PC-3 (cell line): ENCODE measurements around the gene FXYD1. TPM values are rescaled to one million over a fixed set of nuclear protein-coding genes. Genes with fewer than 3 reads are reported as not detected.

Source experiments
- ATAC-seq: fragments of 200-7000 bp; cut with Tn5 transposase; 2 replicates; pipeline ENCODE4 v1.9.1; 2020; ENCODE audit warnings: mild to moderate bottlenecking, moderate library complexity
- BruUV-seq: library from RNA; stranded (reverse); fragments of 400-500 nt; replicated peaks from 2 replicates; lab custom pipeline; 2021; lab: Mats Ljungman, UMichigan
- CTCF ChIA-PET: fragments of 300-600 bp; sonication (Branson Sonifier 250); formaldehyde crosslinking; loops from one replicate; lab custom pipeline; 2022; ENCODE audit warnings: antibody characterized with exemption; lab: Charles Lee
- POLR2A ChIA-PET: fragments of 300-600 bp; sonication (Branson Sonifier 250); formaldehyde crosslinking; loops from one replicate; lab custom pipeline; 2022; ENCODE audit warnings: antibody characterized with exemption; ENCODE audit not compliant: unreplicated experiment; lab: Charles Lee
- DNase-seq: peaks from one replicate; pipeline ENCODE4 v3.0.0-alpha.2; 2015
- H2AFZ ChIP-seq: fragments of 300-600 bp; sonication (generic); 2 replicates; pipeline ENCODE4 v1.6.0; 2016; ENCODE audit warnings: antibody characterized with exemption, low read length
- H3F3A ChIP-seq: fragments of 300-600 bp; sonication (generic); one replicate; pipeline ENCODE4 v1.6.0; 2017; ENCODE audit warnings: antibody characterized with exemption, low read length, control low read depth, mild to moderate bottlenecking; ENCODE audit not compliant: unreplicated experiment
- H3K27ac ChIP-seq: fragments of 300-600 bp; sonication (generic); 2 replicates; pipeline ENCODE4 v1.5.1; 2016; ENCODE audit warnings: mild to moderate bottlenecking, low read length
- H3K27me3 ChIP-seq: fragments of 300-600 bp; sonication (generic); 2 replicates; pipeline ENCODE4 v1.6.1; 2016; ENCODE audit warnings: low read length, mixed read lengths
- H3K36me3 ChIP-seq: fragments of 300-600 bp; sonication (generic); 2 replicates; pipeline ENCODE4 v1.6.1; 2016; ENCODE audit warnings: low read depth, mixed run types, low read length, mixed read lengths
- H3K4me1 ChIP-seq: fragments of 300-600 bp; sonication (generic); 2 replicates; pipeline ENCODE4 v1.5.1; 2016; ENCODE audit warnings: low read length; ENCODE audit not compliant: insufficient read depth
- H3K4me2 ChIP-seq: fragments of 300-600 bp; sonication (generic); 2 replicates; pipeline ENCODE4 v1.6.0; 2016; ENCODE audit warnings: low read length
- H3K4me3 ChIP-seq: fragments of 300-600 bp; sonication (generic); 2 replicates; pipeline ENCODE4 v1.5.1; 2016; ENCODE audit warnings: mild to moderate bottlenecking, low read length, mixed read lengths
- H3K79me2 ChIP-seq: fragments of 300-600 bp; sonication (generic); 2 replicates; pipeline ENCODE4 v1.6.1; 2017; ENCODE audit warnings: low read length, mixed read lengths
- H3K9ac ChIP-seq: fragments of 300-600 bp; sonication (generic); 2 replicates; pipeline ENCODE4 v1.6.0; 2016; ENCODE audit warnings: mild to moderate bottlenecking, low read length
- H3K9me2 ChIP-seq: fragments of 300-600 bp; sonication (generic); replicated peaks from 2 replicates; pipeline ENCODE4 v1.6.1; 2016; ENCODE audit warnings: mixed run types, low read length, mixed read lengths
- H3K9me3 ChIP-seq: fragments of 300-600 bp; sonication (generic); 2 replicates; pipeline ENCODE4 v1.6.1; 2016; ENCODE audit warnings: low read length, mixed read lengths
- H4K20me1 ChIP-seq: fragments of 300-600 bp; sonication (generic); 2 replicates; pipeline ENCODE4 v1.6.1; 2016; ENCODE audit warnings: low read length, mixed read lengths
- CTCF ChIP-seq: fragments of 300-600 bp; sonication (generic); conservative IDR thresholded peaks from 2 replicates; pipeline ENCODE4 v1.5.1; 2017; ENCODE audit warnings: antibody characterized with exemption, low read depth, mild to moderate bottlenecking, low read length
- EZH2 ChIP-seq: fragments of 300-600 bp; sonication (generic); IDR thresholded peaks from one replicate; pipeline ENCODE4 v1.6.1; 2017; ENCODE audit warnings: antibody characterized with exemption, mild to moderate bottlenecking, low read length; ENCODE audit not compliant: unreplicated experiment
- EZH2phosphoT487 ChIP-seq: fragments of 300-600 bp; sonication (generic); IDR thresholded peaks from 2 replicates; pipeline ENCODE4 v1.6.1; 2018; ENCODE audit warnings: mild to moderate bottlenecking, antibody characterized with exemption, low read length, borderline replicate concordance
- intact Hi-C: fragments of 100-400 bp; cut with micrococcal nuclease; formaldehyde crosslinking; loops from 2 replicates; pipeline ENCODE4 v1.9.0; 2023
- total RNA-seq: library from RNA; depleted of rRNA; stranded (reverse); fragments of >200 nt; gene quantifications from 2 replicates; pipeline ENCODE4 v1.2.3, GENCODE V29; 2014

Gene FXYD1
- total RNA-seq, 1 experiment from 2014 or later = not detected

GRCh38 chr19:35146746-35147459, 8.3 kb downstream of the FXYD1 start:
- intact Hi-C loops = loop anchor here (10.0 kb wide), 1 partner anchor 98 kb away; the partner anchor contains the start of gene LSR
- BruUV-seq = no TSS peak

GRCh38 chr19:35149463-35149862, 10.8 kb downstream of the FXYD1 start:
- Histone ChIP-seq H4K20me1 (no peaks in the 10 kb centered on the region), H2AFZ (no peak overlapping the region), H3K27ac (no peak overlapping the region), H3K4me1 (0 out of 2 replicates have a peak, but pooled peaks cover 8% of the 10 kb centered on the region), H3K4me3 (no peak overlapping the region), H3K9me2 (no peaks in the 10 kb centered on the region), H3K4me2 (no peak overlapping the region), H3K9me3 (no peaks in the 10 kb centered on the region), H3K36me3 (no peaks in the 10 kb centered on the region), H3K27me3 (no peaks in the 10 kb centered on the region), H3K79me2 (peaks cover under 1% of the 10 kb centered on the region; the same call in 1 of the 2 replicates), H3F3A (no peaks in the 10 kb centered on the region), H3K9ac (no peak overlapping the region)
- DNase-seq = no peak
- TF ChIP-seq CTCF (no peak), EZH2 (no peak), EZH2phosphoT487 (no peak)
- BruUV-seq = no TSS peak
- POLR2A ChIA-PET = no interaction called here
- CTCF ChIA-PET = no interaction called here
- ATAC-seq = no peak
- intact Hi-C loops = loop anchor here (10.0 kb wide), 1 partner anchor 95 kb away; the partner anchor contains the start of gene LSR

More at GRCh38 chr19:35146746-35147459, 8.3 kb downstream of the FXYD1 start:
- H2AFZ ChIP-seq = no peak overlapping the region
- 0 out of 2 replicates have a peak, but pooled peaks cover 8% of the 10 kb centered on the region for H3K4me1 ChIP-seq
- no peaks in the 10 kb centered on the region for H3K9me2 ChIP-seq
- no peak for TF ChIP-seq CTCF
- TF ChIP-seq EZH2phosphoT487 = no peak
- no peak for TF ChIP-seq EZH2
- H3K36me3 ChIP-seq = no peaks in the 10 kb centered on the region
- H3K79me2 ChIP-seq = no peaks in the 10 kb centered on the region
- POLR2A ChIA-PET = no interaction called here
- H3K4me3 ChIP-seq = no peak overlapping the region
- ATAC-seq (no peak), DNase-seq (no peak)
- no peaks in the 10 kb centered on the region for H3K27me3 ChIP-seq
- no peaks in the 10 kb centered on the region for H4K20me1 ChIP-seq
- no peak overlapping the region for H3K9ac ChIP-seq
- H3K27ac ChIP-seq = no peak overlapping the region
- H3K9me3 ChIP-seq = no peaks in the 10 kb centered on the region
- CTCF ChIA-PET = no interaction called here
- H3K4me2 ChIP-seq = no peak overlapping the region
- no peaks in the 10 kb centered on the region for H3F3A ChIP-seq

GRCh38 chr19:35150445-35150844, 11.8 kb downstream of the FXYD1 start:
- intact Hi-C loops = no loop called here
- Histone ChIP-seq H3K9me3 (no peaks in the 10 kb centered on the region), H3K9ac (no peak overlapping the region), H3F3A (no peaks in the 10 kb centered on the region), H3K4me3 (no peak overlapping the region), H3K9me2 (no peaks in the 10 kb centered on the region), H3K27ac (no peak overlapping the region), H3K27me3 (no peaks in the 10 kb centered on the region), H4K20me1 (peaks cover 1% of the 10 kb centered on the region; the same call in 1 of the 2 replicates), H3K36me3 (no peaks in the 10 kb centered on the region), H3K79me2 (peaks cover 10% of the 10 kb centered on the region), H3K4me2 (no peak overlapping the region), H2AFZ (no peak overlapping the region), H3K4me1 (peaks cover 5% of the 10 kb centered on the region; the same call in 1 of the 2 replicates)
- CTCF ChIA-PET = no interaction called here
- TF ChIP-seq EZH2 (no peak), EZH2phosphoT487 (no peak), CTCF (no peak)
- ATAC-seq = no peak
- no peak for DNase-seq
- no TSS peak for BruUV-seq
- POLR2A ChIA-PET = no interaction called here
